ENCODE data around the gene DIP2B. TPM values are rescaled to one million over a fixed set of nuclear protein-coding genes. Genes with fewer than 3 reads are reported as not detected.

The DIP2B gene
- polyA plus RNA-seq, 2 of the 4 experiments (the other 2 are of a cell fraction): 16.9 to 29.3 TPM

DNA sequence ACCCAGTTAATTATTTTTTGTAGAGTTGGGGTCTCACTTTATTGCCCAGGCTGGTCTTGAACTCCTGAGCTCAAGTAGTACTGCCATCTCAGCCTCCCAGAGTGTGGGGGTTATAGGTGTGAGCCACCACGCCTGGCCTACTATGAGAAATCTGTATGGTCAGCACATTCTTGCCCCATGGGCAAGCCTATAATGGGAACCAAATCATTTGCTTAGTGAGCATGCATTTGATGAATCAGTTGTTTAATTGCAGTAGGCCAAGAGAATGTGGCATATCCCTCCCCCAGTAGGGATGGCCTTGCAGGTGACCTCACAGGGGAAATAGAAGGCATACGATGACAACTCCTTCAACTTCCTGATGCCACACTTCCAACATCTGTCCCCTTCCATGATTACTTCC lies 122.7 kb downstream of the DIP2B start:
- H3K27ac ChIP-seq: no peak overlapping the region
- H3K4me3 ChIP-seq: no peak overlapping the region
- POLR2A ChIA-PET: no interaction called here
- TF ChIP-seq POLR2AphosphoS2 (conservative IDR thresholded peaks at IDR 0.05; ENCODE audit: low read length) (no peak), PHF8 (IDR thresholded peaks at IDR 0.05; ENCODE audit: borderline replicate concordance, low read depth) (no peak), ZSCAN20 (CRISPR knock-in tag; IDR thresholded peaks at IDR 0.05) (no peak), MAFK (IDR thresholded peaks at IDR 0.05; ENCODE audit: partially characterized antibody) (peak; percentile 93), RAD21 (conservative IDR thresholded peaks at IDR 0.05 in 1 of 2, IDR thresholded peaks at IDR 0.05 in 1 of 2) (no peak)
- TF ChIP-seq, protein P1, sequence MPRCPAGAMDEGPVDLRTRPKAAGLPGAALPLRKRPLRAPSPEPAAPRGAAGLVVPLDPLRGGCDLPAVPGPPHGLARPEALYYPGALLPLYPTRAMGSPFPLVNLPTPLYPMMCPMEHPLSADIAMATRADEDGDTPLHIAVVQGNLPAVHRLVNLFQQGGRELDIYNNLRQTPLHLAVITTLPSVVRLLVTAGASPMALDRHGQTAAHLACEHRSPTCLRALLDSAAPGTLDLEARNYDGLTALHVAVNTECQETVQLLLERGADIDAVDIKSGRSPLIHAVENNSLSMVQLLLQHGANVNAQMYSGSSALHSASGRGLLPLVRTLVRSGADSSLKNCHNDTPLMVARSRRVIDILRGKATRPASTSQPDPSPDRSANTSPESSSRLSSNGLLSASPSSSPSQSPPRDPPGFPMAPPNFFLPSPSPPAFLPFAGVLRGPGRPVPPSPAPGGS (IDR thresholded peaks at IDR 0.05): no peak
- H3K9me3 ChIP-seq: no peaks in the 10 kb centered on the region
- ATAC-seq (no peak), DNase-seq (ENCODE audit: low read depth in 1 of 2, low spot score in 1 of 2) (no peak), FAIRE-seq (no peak)
- 100% methylated on average over 2 of the region's 2 CpGs for WGBS (ENCODE audit: missing lambda C conversion rate)
- CTCF ChIA-PET: interaction anchor here (1.2 to 1.4 kb wide), 2 partner anchors 14 to 123 kb away, joined by 6 read pairs; partner anchors contain the start of gene DIP2B
- H3K4me1 ChIP-seq: peaks cover 9% of the 10 kb centered on the region; the same call in 2 of the 3 replicates
- no peak overlapping the region for H3K4me2 ChIP-seq

DNA sequence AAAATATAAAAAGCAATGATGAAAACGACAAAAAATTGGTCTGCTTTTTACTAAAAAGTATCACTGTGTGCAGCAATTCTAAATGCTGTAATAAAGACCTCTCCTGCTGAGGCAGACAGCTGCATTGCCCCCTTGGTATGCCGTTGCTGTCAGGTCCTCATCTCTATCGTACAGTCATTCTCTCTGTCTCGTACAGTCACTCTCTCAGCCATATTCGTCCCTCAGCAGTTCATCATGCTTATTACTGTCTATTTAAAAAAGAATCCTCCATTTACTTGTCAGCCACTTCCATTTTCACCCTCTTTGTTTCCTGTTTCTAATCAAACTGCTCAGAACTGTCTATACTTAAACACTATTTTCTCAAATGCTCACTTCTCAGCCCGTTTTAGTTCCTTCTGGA lies 123.6 kb downstream of the DIP2B start:
- no peak overlapping the region for H3K4me3 ChIP-seq
- FAIRE-seq: no peak
- ChIA-PET CTCF (interaction anchor here (1.2 to 1.4 kb wide), 2 partner anchors 10 to 123 kb away, joined by 3 to 5 read pairs; partner anchors contain the start of gene DIP2B), POLR2A (no interaction called here)
- no peak overlapping the region for H3K4me2 ChIP-seq
- ATAC-seq: no peak
- H3K27ac ChIP-seq: no peak overlapping the region
- H3K4me1 ChIP-seq: peaks cover 9% of the 10 kb centered on the region; the same call in 2 of the 3 replicates
- no peak for TF ChIP-seq HOXA7 (CRISPR knock-in tag; IDR thresholded peaks at IDR 0.05)
- TF ChIP-seq SREBF2 (IDR thresholded peaks at IDR 0.05): no peak
- TF ChIP-seq RFX5 (IDR thresholded peaks at IDR 0.05): no peak
- TF ChIP-seq EHMT2 (IDR thresholded peaks at IDR 0.05; ENCODE audit: low read depth): no peak
- DNase-seq (ENCODE audit: low read depth in 1 of 2, low spot score in 1 of 2): no peak
- 81% methylated on average over 6 of the region's 6 CpGs for WGBS (ENCODE audit: missing lambda C conversion rate)
- H3K9me3 ChIP-seq: no peaks in the 10 kb centered on the region

DNA sequence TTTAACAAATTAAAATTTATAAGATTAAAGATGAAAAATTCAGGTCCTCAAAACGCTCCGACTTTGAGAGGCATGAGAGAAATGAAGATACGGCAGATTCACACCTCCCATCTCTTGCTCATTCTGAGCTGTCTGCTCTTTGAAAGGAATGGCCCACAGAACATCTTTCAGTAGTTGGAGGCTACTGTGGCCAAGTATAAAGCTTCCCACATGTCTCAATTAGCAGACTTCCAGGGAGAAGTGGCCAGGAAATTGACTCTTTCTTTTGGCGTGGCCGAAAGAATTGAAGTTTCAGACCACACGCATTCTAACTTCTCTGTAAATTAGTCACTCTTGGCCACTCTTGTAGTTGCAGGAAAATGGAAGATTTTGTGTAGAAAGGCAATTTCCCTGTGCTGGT lies 129.2 kb downstream of the DIP2B start:
- WGBS (ENCODE audit: missing lambda C conversion rate): 92% methylated on average over 6 of the region's 6 CpGs
- TF ChIP-seq, protein P2, sequence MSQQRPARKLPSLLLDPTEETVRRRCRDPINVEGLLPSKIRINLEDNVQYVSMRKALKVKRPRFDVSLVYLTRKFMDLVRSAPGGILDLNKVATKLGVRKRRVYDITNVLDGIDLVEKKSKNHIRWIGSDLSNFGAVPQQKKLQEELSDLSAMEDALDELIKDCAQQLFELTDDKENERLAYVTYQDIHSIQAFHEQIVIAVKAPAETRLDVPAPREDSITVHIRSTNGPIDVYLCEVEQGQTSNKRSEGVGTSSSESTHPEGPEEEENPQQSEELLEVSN (IDR thresholded peaks at IDR 0.05; ENCODE audit: borderline replicate concordance, low read depth): no peak
- TF ChIP-seq HEYL (CRISPR knock-in tag; IDR thresholded peaks at IDR 0.05) (no peak), CBX2 (IDR thresholded peaks at IDR 0.05; ENCODE audit: borderline replicate concordance, low read depth) (no peak), CHD4 (IDR thresholded peaks at IDR 0.05; ENCODE audit: borderline replicate concordance) (no peak)
- TF ChIP-seq, protein P3, sequence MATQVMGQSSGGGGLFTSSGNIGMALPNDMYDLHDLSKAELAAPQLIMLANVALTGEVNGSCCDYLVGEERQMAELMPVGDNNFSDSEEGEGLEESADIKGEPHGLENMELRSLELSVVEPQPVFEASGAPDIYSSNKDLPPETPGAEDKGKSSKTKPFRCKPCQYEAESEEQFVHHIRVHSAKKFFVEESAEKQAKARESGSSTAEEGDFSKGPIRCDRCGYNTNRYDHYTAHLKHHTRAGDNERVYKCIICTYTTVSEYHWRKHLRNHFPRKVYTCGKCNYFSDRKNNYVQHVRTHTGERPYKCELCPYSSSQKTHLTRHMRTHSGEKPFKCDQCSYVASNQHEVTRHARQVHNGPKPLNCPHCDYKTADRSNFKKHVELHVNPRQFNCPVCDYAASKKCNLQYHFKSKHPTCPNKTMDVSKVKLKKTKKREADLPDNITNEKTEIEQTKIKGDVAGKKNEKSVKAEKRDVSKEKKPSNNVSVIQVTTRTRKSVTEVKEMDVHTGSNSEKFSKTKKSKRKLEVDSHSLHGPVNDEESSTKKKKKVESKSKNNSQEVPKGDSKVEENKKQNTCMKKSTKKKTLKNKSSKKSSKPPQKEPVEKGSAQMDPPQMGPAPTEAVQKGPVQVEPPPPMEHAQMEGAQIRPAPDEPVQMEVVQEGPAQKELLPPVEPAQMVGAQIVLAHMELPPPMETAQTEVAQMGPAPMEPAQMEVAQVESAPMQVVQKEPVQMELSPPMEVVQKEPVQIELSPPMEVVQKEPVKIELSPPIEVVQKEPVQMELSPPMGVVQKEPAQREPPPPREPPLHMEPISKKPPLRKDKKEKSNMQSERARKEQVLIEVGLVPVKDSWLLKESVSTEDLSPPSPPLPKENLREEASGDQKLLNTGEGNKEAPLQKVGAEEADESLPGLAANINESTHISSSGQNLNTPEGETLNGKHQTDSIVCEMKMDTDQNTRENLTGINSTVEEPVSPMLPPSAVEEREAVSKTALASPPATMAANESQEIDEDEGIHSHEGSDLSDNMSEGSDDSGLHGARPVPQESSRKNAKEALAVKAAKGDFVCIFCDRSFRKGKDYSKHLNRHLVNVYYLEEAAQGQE (IDR thresholded peaks at IDR 0.05): no peak
- TF ChIP-seq, protein P4, sequence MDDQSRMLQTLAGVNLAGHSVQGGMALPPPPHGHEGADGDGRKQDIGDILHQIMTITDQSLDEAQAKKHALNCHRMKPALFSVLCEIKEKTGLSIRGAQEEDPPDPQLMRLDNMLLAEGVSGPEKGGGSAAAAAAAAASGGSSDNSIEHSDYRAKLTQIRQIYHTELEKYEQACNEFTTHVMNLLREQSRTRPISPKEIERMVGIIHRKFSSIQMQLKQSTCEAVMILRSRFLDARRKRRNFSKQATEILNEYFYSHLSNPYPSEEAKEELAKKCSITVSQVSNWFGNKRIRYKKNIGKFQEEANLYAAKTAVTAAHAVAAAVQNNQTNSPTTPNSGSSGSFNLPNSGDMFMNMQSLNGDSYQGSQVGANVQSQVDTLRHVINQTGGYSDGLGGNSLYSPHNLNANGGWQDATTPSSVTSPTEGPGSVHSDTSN (IDR thresholded peaks at IDR 0.05): no peak
- peaks cover 15% of the 10 kb centered on the region; the same call in 2 of the 3 replicates for H3K4me1 ChIP-seq
- DNase-seq (ENCODE audit: low read depth in 1 of 2, low spot score in 1 of 2) (no peak), ATAC-seq (no peak), FAIRE-seq (no peak)
- no peaks in the 10 kb centered on the region for H3K9me3 ChIP-seq
- H3K27ac ChIP-seq: peak overlapping the region in 1 of 2 experiments; percentile 6; a peak in 1 of 6 replicates
- H3K4me3 ChIP-seq: no peak overlapping the region
- CTCF ChIA-PET: interaction anchor here (1.1 to 4.2 kb wide), 3 partner anchors 10 to 130 kb away, joined by 3 to 43 read pairs (median 3); partner anchors contain the start of gene DIP2B
- POLR2A ChIA-PET: no interaction called here
- H3K4me2 ChIP-seq: no peak overlapping the region; the same call in 2 of the 3 replicates

Data from A549 (cell line).